Kidney (tissue), 14 donors: ENCODE measurements around the gene INF2. TPM values are rescaled to one million over a fixed set of nuclear protein-coding genes. Genes with fewer than 3 reads are reported as not detected.

Experiments used
- DNase-seq, 5 donors: peaks; one replicate each; pipeline ENCODE4 v3.0.0-alpha.2; 2013 to 2020
- FAIRE-seq: peaks from 2 replicates; lab custom pipeline; 2012; peaks lifted over from hg19 to GRCh38; lab: Jason Lieb, UNC
- H3K27ac ChIP-seq, 2 donors: one replicate each; pipeline ENCODE4 v1.7.0; 2013; ENCODE audit warnings: low read depth in 2 of 2, low read length in 2 of 2, inconsistent platforms in 1 of 2
- H3K27me3 ChIP-seq: one replicate; pipeline ENCODE4 v1.7.1; 2013; ENCODE audit warnings: low read length, inconsistent platforms; ENCODE audit not compliant: control insufficient read depth, insufficient read depth
- H3K36me3 ChIP-seq, 3 donors: one replicate each; pipeline versions ENCODE4 v1.7.0 to v1.7.1; 2013; ENCODE audit warnings: low read length in 3 of 3, control low read depth in 1 of 3, inconsistent platforms in 1 of 3; ENCODE audit not compliant: insufficient read depth in 3 of 3, control insufficient read depth in 2 of 3
- H3K4me1 ChIP-seq, 3 donors: one replicate each; pipeline versions ENCODE4 v1.7.0 to v1.7.1; 2013; ENCODE audit warnings: low read length in 3 of 3, inconsistent platforms in 1 of 3, low read depth in 1 of 3; ENCODE audit not compliant: control insufficient read depth in 2 of 3, insufficient read depth in 2 of 3
- H3K4me3 ChIP-seq, 3 donors: one replicate each; pipeline versions ENCODE4 v1.7.0 to v1.8.1; 2013; ENCODE audit warnings: low read length in 3 of 3, control low read depth in 1 of 3, inconsistent platforms in 1 of 3
- H3K9ac ChIP-seq, 3 donors: one replicate each; pipeline versions ENCODE4 v1.7.0 to v1.7.1; 2013; ENCODE audit warnings: low read length in 3 of 3, control low read depth in 1 of 3, inconsistent platforms in 1 of 3
- H3K9me3 ChIP-seq, 3 donors: one replicate each; pipeline versions ENCODE4 v1.7.0 to v1.7.1; 2013; ENCODE audit warnings: low read length in 3 of 3, control low read depth in 1 of 3, inconsistent platforms in 1 of 3; ENCODE audit not compliant: control insufficient read depth in 2 of 3, insufficient read depth in 1 of 3
- CTCF ChIP-seq: IDR thresholded peaks from 3 replicates; pipeline ENCODE4 v1.5.1; 2012; ENCODE audit warnings: mild to moderate bottlenecking, moderate library complexity, borderline replicate concordance; ENCODE audit not compliant: insufficient read depth; ENCODE audit errors: extremely low read depth
- intact Hi-C: fragments of 100-400 bp; cut with DNase I; formaldehyde crosslinking; loops from one replicate; pipeline ENCODE4 v1.11.1; 2022
- microRNA-seq: library from miRNA; unstranded; fragments of <30 nt; microRNA quantifications from one replicate; pipeline ENCODE4 v1.2.0, GENCODE V29; 2020
- polyA plus RNA-seq: library from polyadenylated mRNA; stranded (reverse); fragments of 350-450 nt; fragmentation: Illumina TruSeq; extraction: RNeasy Lipid Tissue Mini Kit (QIAGEN cat#74804); gene quantifications from one replicate; pipeline ENCODE4 v1.2.3, GENCODE V29; 2014; ENCODE audit warnings: low read depth, low replicate concordance; ENCODE audit not compliant: insufficient read depth
- total RNA-seq: library from RNA; stranded (reverse); fragmentation: NEBNext Ultra II Directional; extraction: Animal tissue kit (Norgen Biotek cat#: 25700); gene quantifications from one replicate; pipeline ENCODE4 v1.2.1, GENCODE V29; 2021
- donor health status: control.
- donor health status: control.
- donor health status: control.
- donor health status: control.
- donor health status: control.
- donor health status: DM: yes; HTN: yes; CAD: no.
- donor health status: Normal renal cell carcinoma (clear cell type).

Gene INF2
- total and polyA plus RNA-seq, 2 donors from 2014 or later, result 58.5 to 82.7 TPM

GRCh38 chr14:104770851-104771272 lies 81.4 kb downstream of the INF2 start:
- no peak overlapping the region for H3K4me3 ChIP-seq
- no peak overlapping the region for H3K27ac ChIP-seq
- H3K9ac ChIP-seq, result no peak overlapping the region
- peak; percentile 24 for TF ChIP-seq CTCF
- FAIRE-seq, result no peak
- peaks cover 0 to 3% (median 0%) of the 10 kb centered on the region in 3 donors for H3K9me3 ChIP-seq
- intact Hi-C loops, result loop anchor here (5.0 kb wide), 1 partner anchor 51 kb away; no protein-coding TSS in a partner anchor
- peaks cover 0 to 7% (median 0%) of the 10 kb centered on the region in 3 donors for H3K4me1 ChIP-seq
- no peaks in the 10 kb centered on the region for H3K36me3 ChIP-seq
- DNase-seq, result no peak
- no peaks in the 10 kb centered on the region for H3K27me3 ChIP-seq

- Histone ChIP-seq H3K36me3 (no peaks in the 10 kb centered on the region), H3K9ac (no peak overlapping the region), H3K27me3 (no peaks in the 10 kb centered on the region), H3K9me3 (peaks cover 0 to 2% (median 0%) of the 10 kb centered on the region in 3 donors), H3K27ac (no peak overlapping the region), H3K4me3 (no peak overlapping the region), H3K4me1 (peaks cover 0 to 7% (median 0%) of the 10 kb centered on the region in 3 donors)
- intact Hi-C loops, result loop anchor here (5.0 kb wide), 1 partner anchor 51 kb away; no protein-coding TSS in a partner anchor
- DNase-seq (no peak), FAIRE-seq (no peak)
- TF ChIP-seq CTCF, result no peak
These were observed 82.0 kb downstream of the INF2 start for GRCh38 chr14:104771374-104771773.

Small RNA genes within 50 kb of the gene (microRNA-seq; reads per million reads assigned to microRNA genes)
- gene MIR4710, result not detected

Other genes with a start within 250 kb of the INF2 start
- 2.1 TPM for gene C14orf180, start 109.9 kb upstream of the INF2 start, total RNA-seq
- 3.1 TPM for gene C14orf180, start 109.9 kb upstream of the INF2 start, polyA plus RNA-seq
- 0.50 TPM for gene TMEM179, start 84.8 kb upstream of the INF2 start, total RNA-seq
- gene TMEM179, start 84.8 kb upstream of the INF2 start, polyA plus RNA-seq, result 0.67 TPM
- 7.5 TPM for gene ADSS1, start 34.6 kb downstream of the INF2 start, total RNA-seq
- gene ADSS1, start 34.6 kb downstream of the INF2 start, polyA plus RNA-seq, result 16.5 TPM
- gene SIVA1, start 63.5 kb downstream of the INF2 start, total RNA-seq, result 65.7 TPM
- gene SIVA1, start 63.5 kb downstream of the INF2 start, polyA plus RNA-seq, result 124 TPM
- gene AKT1, start 106.1 kb downstream of the INF2 start, total RNA-seq, result 125 TPM
- gene AKT1, start 106.1 kb downstream of the INF2 start, polyA plus RNA-seq, result 70.6 TPM
- 10.0 TPM for gene ZBTB42, start 111.5 kb downstream of the INF2 start, total RNA-seq
- 3.9 TPM for gene ZBTB42, start 111.5 kb downstream of the INF2 start, polyA plus RNA-seq
- 42.4 TPM for gene CEP170B, start 175.7 kb downstream of the INF2 start, total RNA-seq
- gene CEP170B, start 175.7 kb downstream of the INF2 start, polyA plus RNA-seq, result 8.1 TPM
- 3.2 TPM for gene PLD4, start 235.3 kb downstream of the INF2 start, total RNA-seq
- gene PLD4, start 235.3 kb downstream of the INF2 start, polyA plus RNA-seq, result not detected